PFSK-1 (cell line): ENCODE results near the gene GNG7.

Experiments
- POLR2AphosphoS5 ChIP-seq: IDR thresholded peaks from 2 replicates; pipeline ENCODE4 v1.6.1; 2012; ENCODE audit warnings: low read depth, mild to moderate bottlenecking, control low read depth, low read length, moderate library complexity
- REST ChIP-seq, 2 experiments: IDR thresholded peaks; 2 replicates each; pipeline versions ENCODE4 v1.6.1 to v1.8.0; 2011 to 2012; ENCODE audit warnings: low read depth in 2 of 2, low read length in 2 of 2, control low read depth in 1 of 2, inconsistent platforms in 1 of 2, mild to moderate bottlenecking in 1 of 2, moderate library complexity in 1 of 2; ENCODE audit not compliant: insufficient read depth in 1 of 2
- SIN3A ChIP-seq: IDR thresholded peaks from 2 replicates; pipeline ENCODE4 v1.6.1; 2012; ENCODE audit warnings: mild to moderate bottlenecking, low read length, moderate library complexity, borderline replicate concordance; ENCODE audit not compliant: insufficient read depth
- TAF1 ChIP-seq: IDR thresholded peaks from 2 replicates; pipeline ENCODE4 v1.6.1; 2012; ENCODE audit warnings: low read length, control low read depth, borderline replicate concordance; ENCODE audit not compliant: insufficient read depth

- no peak for TF ChIP-seq POLR2AphosphoS5
- no peak for TF ChIP-seq REST (IDR thresholded peaks at IDR 0.05; ENCODE audit: insufficient read depth in 1 of 2, low read depth in 2 of 2, low read length in 2 of 2)
- TF ChIP-seq SIN3A = no peak
- no peak for TF ChIP-seq TAF1
Observed at GRCh38 chr19:2731181-2731995, 28.9 kb upstream of the GNG7 start.
